OCI-LY7 (cell line): Measurements from ENCODE around the gene ISCA1.

ENCODE experiments used
- EZH2phosphoT487 ChIP-seq: fragments of 200-600 bp; sonication (generic); IDR thresholded peaks from 2 replicates; pipeline ENCODE4 v1.6.1; 2018; ENCODE audit warnings: low read depth, borderline replicate concordance, mild to moderate bottlenecking, mixed run types, antibody characterized with exemption, low read length, moderate library complexity, mixed read lengths
- TF ChIP-seq, protein P1 (sequence below): fragments of 200-600 bp; sonication (generic); conservative IDR thresholded peaks from 2 replicates; pipeline ENCODE4 v1.5.1; 2014; ENCODE audit warnings: mild to moderate bottlenecking, antibody characterized with exemption, low read length, moderate library complexity, mixed read lengths

GRCh38 chr9:86300701-86301100 is 18.4 kb upstream of the ISCA1 start:
- TF ChIP-seq, protein P1, sequence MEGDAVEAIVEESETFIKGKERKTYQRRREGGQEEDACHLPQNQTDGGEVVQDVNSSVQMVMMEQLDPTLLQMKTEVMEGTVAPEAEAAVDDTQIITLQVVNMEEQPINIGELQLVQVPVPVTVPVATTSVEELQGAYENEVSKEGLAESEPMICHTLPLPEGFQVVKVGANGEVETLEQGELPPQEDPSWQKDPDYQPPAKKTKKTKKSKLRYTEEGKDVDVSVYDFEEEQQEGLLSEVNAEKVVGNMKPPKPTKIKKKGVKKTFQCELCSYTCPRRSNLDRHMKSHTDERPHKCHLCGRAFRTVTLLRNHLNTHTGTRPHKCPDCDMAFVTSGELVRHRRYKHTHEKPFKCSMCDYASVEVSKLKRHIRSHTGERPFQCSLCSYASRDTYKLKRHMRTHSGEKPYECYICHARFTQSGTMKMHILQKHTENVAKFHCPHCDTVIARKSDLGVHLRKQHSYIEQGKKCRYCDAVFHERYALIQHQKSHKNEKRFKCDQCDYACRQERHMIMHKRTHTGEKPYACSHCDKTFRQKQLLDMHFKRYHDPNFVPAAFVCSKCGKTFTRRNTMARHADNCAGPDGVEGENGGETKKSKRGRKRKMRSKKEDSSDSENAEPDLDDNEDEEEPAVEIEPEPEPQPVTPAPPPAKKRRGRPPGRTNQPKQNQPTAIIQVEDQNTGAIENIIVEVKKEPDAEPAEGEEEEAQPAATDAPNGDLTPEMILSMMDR = no peak
- TF ChIP-seq EZH2phosphoT487 = no peak
